ENCODE results near the gene CWC22. TPM values are rescaled to one million over a fixed set of nuclear protein-coding genes. Genes with fewer than 3 reads are reported as not detected.
A peak's percentile ranks its signal among the peaks of the same experiment; 100 is the strongest.

Gene CWC22
- total RNA-seq (13.5 and 15.7 TPM in 2 replicates), polyA plus RNA-seq (1.2 and 1.8 TPM in 2 replicates), polyA minus RNA-seq (1.3 and 2.5 TPM in 2 replicates), Bru-seq, nascent RNA (percentile 79 among the genes with signal in this experiment), BruChase-seq, experiment 1, labeled RNA remaining after a 6-hour chase (percentile 53 among the genes with signal in this experiment), BruChase-seq, experiment 2, labeled RNA remaining after a 2-hour chase (percentile 67 among the genes with signal in this experiment)
- 2.7 and 2.9 TPM in 2 replicates for polyA plus RNA-seq (2011; cell fraction: cytosol; rRNA removed)
- polyA plus RNA-seq (2011; cell fraction: nucleus; rRNA removed) = 5.9 and 6.2 TPM in 2 replicates
- polyA plus RNA-seq (2012) = 13.5 and 18.4 TPM in 2 replicates
- 2.5 TPM for polyA minus RNA-seq (2011; cell fraction: cytosol; rRNA and poly(A)+ RNA removed)
- polyA minus RNA-seq (2011; cell fraction: nucleus; rRNA and poly(A)+ RNA removed) = 5.8 and 5.9 TPM in 2 replicates
- long read RNA-seq, transcript CWC22-201 (20 exons, 2,392 nt) = major isoform, 31 of 43 reads
- long read RNA-seq, partial matches to known transcripts = 10 of 43 reads
- long read RNA-seq, other reads (novel, unspliced or antisense) = 2 of 43 reads

DNA sequence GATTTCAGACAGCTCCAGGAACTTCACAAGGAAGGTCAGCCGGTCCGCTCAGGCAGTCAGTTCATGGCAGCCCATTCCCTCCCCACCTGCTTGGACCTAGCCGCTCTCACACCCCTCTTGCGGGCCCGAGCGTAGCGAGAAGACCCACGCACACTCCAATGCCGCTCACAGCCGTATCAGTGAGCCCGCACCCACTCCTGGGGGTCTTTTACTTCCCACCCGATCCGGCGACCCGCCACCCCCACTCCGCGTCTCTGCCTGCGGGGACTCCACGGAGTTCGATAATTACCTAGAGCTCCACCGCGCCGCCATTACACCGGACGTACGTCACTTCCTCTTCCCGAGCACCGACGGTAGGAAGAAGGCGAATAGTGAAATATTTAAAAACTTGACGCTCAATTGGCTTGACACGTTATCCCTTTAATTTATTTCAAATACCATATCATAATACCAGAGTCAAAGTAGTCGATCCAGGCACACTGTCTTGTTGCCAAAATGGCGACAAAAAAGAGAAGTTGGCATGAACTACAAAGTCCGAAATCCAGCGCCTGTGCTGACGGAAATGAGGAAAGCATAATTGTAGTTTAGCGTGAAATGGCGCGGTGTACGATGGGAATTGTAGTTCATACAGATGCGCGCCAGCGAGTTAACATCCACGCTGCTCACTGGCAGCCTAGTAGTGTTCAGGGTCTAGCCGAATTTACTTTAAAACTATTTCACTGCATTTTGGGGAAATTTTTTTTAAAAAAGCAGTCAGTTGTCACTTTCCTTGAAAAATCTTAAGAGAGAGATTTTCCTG is at the start of gene CWC22:
TSS of gene CWC22 (minus strand) at position 517 of the 799 bp plus-strand sequence. CDS start 13,956 bp downstream, outside the sequence.
- H3K4me3 ChIP-seq (replicated peaks in 1 of 3; ENCODE audit: insufficient read depth in 1 of 3, low read depth in 1 of 3, low read length in 3 of 3) = peak within 1 kb of the TSS; percentile 85 to 92 (median 90)
- no peaks in the 10 kb centered on the region for H4K20me1 ChIP-seq (replicated peaks; ENCODE audit: control insufficient read depth, extremely low read depth, insufficient read depth, low read length)
- BruUV-seq (replicated peaks) = TSS peak; percentile 24
- no peaks in the 10 kb centered on the region for H3K27me3 ChIP-seq (ENCODE audit: control insufficient read depth in 2 of 2, insufficient read depth in 2 of 2, low read length in 2 of 2)
- intact Hi-C loops (cut with micrococcal nuclease) (loop anchor here (1.0 kb wide), 1 partner anchor 973 kb away; the partner anchor contains the start of gene UBE2E3), dilution Hi-C loops (cut with MboI; ENCODE audit: extremely low pct_ligation_motif_present, low sequenced_read_pairs) (no loop called here)
- H2AFZ ChIP-seq (ENCODE audit: low read depth, low read length) = peak within 1 kb of the TSS; percentile 91
- POLR2A ChIA-PET = interaction anchor here (0.6 kb wide), 1 partner anchor 1499 kb away, joined by 3 read pairs; no protein-coding TSS in a partner anchor
- H3K9me1 ChIP-seq (replicated peaks; ENCODE audit: control insufficient read depth, extremely low read depth, insufficient read depth, low read length) = no peaks in the 10 kb centered on the region
- no peaks in the 10 kb centered on the region for H3K36me3 ChIP-seq (ENCODE audit: control insufficient read depth in 2 of 2, extremely low read depth in 1 of 2, insufficient read depth in 2 of 2, low read length in 2 of 2)
- FAIRE-seq (peak; percentile 98), DNase-seq (ENCODE audit: low read depth, low spot score) (peak; percentile 95)
- H3K79me2 ChIP-seq (ENCODE audit: control insufficient read depth, insufficient read depth, low read length) = peaks cover 45% of the 10 kb centered on the region
- peak; percentile 70 for TF ChIP-seq POLR2A (IDR thresholded peaks at IDR 0.05; ENCODE audit: low read depth, low read length)
- no peak for TF ChIP-seq MYC (IDR thresholded peaks at IDR 0.05; ENCODE audit: low read depth, low read length)
- TF ChIP-seq, protein P1, sequence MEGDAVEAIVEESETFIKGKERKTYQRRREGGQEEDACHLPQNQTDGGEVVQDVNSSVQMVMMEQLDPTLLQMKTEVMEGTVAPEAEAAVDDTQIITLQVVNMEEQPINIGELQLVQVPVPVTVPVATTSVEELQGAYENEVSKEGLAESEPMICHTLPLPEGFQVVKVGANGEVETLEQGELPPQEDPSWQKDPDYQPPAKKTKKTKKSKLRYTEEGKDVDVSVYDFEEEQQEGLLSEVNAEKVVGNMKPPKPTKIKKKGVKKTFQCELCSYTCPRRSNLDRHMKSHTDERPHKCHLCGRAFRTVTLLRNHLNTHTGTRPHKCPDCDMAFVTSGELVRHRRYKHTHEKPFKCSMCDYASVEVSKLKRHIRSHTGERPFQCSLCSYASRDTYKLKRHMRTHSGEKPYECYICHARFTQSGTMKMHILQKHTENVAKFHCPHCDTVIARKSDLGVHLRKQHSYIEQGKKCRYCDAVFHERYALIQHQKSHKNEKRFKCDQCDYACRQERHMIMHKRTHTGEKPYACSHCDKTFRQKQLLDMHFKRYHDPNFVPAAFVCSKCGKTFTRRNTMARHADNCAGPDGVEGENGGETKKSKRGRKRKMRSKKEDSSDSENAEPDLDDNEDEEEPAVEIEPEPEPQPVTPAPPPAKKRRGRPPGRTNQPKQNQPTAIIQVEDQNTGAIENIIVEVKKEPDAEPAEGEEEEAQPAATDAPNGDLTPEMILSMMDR (IDR thresholded peaks at IDR 0.05; ENCODE audit: extremely low read depth in 1 of 2, insufficient read depth in 1 of 2, low read depth in 1 of 2, low read length in 2 of 2) = no peak
- TF ChIP-seq POLR2AphosphoS5 (IDR thresholded peaks at IDR 0.05; ENCODE audit: insufficient read depth, low read depth, low read length) = no peak
- no peak for TF ChIP-seq EZH2 (IDR thresholded peaks at IDR 0.05; ENCODE audit: borderline replicate concordance, low read depth, low read length, severe bottlenecking)
- TF ChIP-seq GATA2 (IDR thresholded peaks at IDR 0.05; ENCODE audit: insufficient read depth, insufficient read length, low read depth, low read length) = no peak
- CTCF ChIA-PET = no interaction called here
- peaks cover 16% of the 10 kb centered on the region for H3K4me1 ChIP-seq (ENCODE audit: control insufficient read depth, extremely low read depth, insufficient read depth, low read length)
- peak within 1 kb of the TSS; percentile 99 for H3K27ac ChIP-seq (ENCODE audit: insufficient read depth, low read depth, low read length)
- no peaks in the 10 kb centered on the region for H3K9me3 ChIP-seq (replicated peaks; ENCODE audit: control insufficient read depth, insufficient read depth, low read length)
- H3K9ac ChIP-seq (replicated peaks; ENCODE audit: extremely low read depth, insufficient read depth, low read length) = peak within 1 kb of the TSS; percentile 99
- H3K4me2 ChIP-seq (ENCODE audit: insufficient read depth, low read length) = peak within 1 kb of the TSS; percentile 84
